ENCODE results near the gene EMP1.

Gene EMP1

GRCh38 chr12:13196130-13196921, at the start of gene EMP1:
Gene EMP1, plus strand, starts transcription at chr12:13196726. Its CDS starts 14,785 bp downstream, at chr12:13211511.
- DNase-seq (ENCODE audit: low read depth in 2 of 2), result peak; percentile 32 to 49

- no peak for DNase-seq (ENCODE audit: low read depth in 2 of 2)
Observed at GRCh38 chr12:13147688-13148484, 48.6 kb upstream of the EMP1 start.

- no peak for DNase-seq (ENCODE audit: low read depth in 2 of 2)
Observed at GRCh38 chr12:13148485-13148847, 48.1 kb upstream of the EMP1 start.

GRCh38 chr12:13149411-13149810, 47.1 kb upstream of the EMP1 start:
- DNase-seq (ENCODE audit: low read depth in 2 of 2), result no peak

GRCh38 chr12:13152281-13152680, 44.2 kb upstream of the EMP1 start:
- DNase-seq (ENCODE audit: low read depth in 2 of 2), result no peak

GRCh38 chr12:13152756-13153155, 43.8 kb upstream of the EMP1 start:
- DNase-seq (ENCODE audit: low read depth in 2 of 2), result no peak

- no peak for DNase-seq (ENCODE audit: low read depth in 2 of 2)
Observed at GRCh38 chr12:13153180-13153579, 43.3 kb upstream of the EMP1 start.

- DNase-seq (ENCODE audit: low read depth in 2 of 2), result no peak
Observed at GRCh38 chr12:13154027-13154538, 42.4 kb upstream of the EMP1 start.

GRCh38 chr12:13154831-13155230, 41.7 kb upstream of the EMP1 start:
- no peak for DNase-seq (ENCODE audit: low read depth in 2 of 2)

GRCh38 chr12:13156277-13156676, 40.2 kb upstream of the EMP1 start:
- no peak for DNase-seq (ENCODE audit: low read depth in 2 of 2)

- no peak for DNase-seq (ENCODE audit: low read depth in 2 of 2)
Observed at GRCh38 chr12:13161172-13161571, 35.4 kb upstream of the EMP1 start.

- DNase-seq (ENCODE audit: low read depth in 2 of 2), result no peak
Observed at GRCh38 chr12:13162904-13163303, 33.6 kb upstream of the EMP1 start.

- no peak for DNase-seq (ENCODE audit: low read depth in 2 of 2)
Observed at GRCh38 chr12:13163868-13164635, 32.5 kb upstream of the EMP1 start.

- DNase-seq (ENCODE audit: low read depth in 2 of 2), result no peak
Observed at GRCh38 chr12:13164921-13165616, 31.5 kb upstream of the EMP1 start.

GRCh38 chr12:13165617-13166041, 30.9 kb upstream of the EMP1 start:
- DNase-seq (ENCODE audit: low read depth in 2 of 2), result peak; percentile 31 to 38

GRCh38 chr12:13167226-13167625, 29.3 kb upstream of the EMP1 start:
- DNase-seq (ENCODE audit: low read depth in 2 of 2), result no peak

GRCh38 chr12:13167906-13168305, 28.6 kb upstream of the EMP1 start:
- no peak for DNase-seq (ENCODE audit: low read depth in 2 of 2)

GRCh38 chr12:13169272-13169671, 27.3 kb upstream of the EMP1 start:
- no peak for DNase-seq (ENCODE audit: low read depth in 2 of 2)

GRCh38 chr12:13170892-13171490, 25.5 kb upstream of the EMP1 start:
- no peak for DNase-seq (ENCODE audit: low read depth in 2 of 2)

GRCh38 chr12:13171921-13172859, 24.3 kb upstream of the EMP1 start:
- DNase-seq (ENCODE audit: low read depth in 2 of 2), result no peak
